ENCODE results near the gene TXLNB.

DNA sequence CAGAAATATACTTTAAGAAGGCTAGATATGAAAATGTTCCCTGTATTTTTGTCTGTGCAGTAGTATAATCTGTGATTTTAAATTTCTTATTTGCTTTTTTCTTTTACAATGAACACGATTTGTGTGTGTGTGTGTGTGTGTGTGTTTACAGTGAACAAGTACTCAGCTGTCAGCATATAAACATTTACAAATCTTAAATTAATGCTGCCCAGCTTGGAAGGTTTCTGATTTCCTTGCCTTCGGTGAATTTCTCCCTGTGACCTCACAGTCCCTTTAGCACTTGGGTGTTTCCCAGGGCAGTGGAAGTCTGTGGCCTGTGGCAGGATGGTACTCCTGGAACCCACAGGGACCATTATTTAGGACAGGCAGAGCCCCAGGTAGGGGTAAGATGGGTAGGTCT is 37.6 kb downstream of the TXLNB start:
- TF ChIP-seq CTCF (conservative IDR thresholded peaks at IDR 0.05; ENCODE audit: low read depth, low read length) (no peak), POLR2A (IDR thresholded peaks at IDR 0.05; ENCODE audit: low read depth, low read length) (no peak), USF2 (IDR thresholded peaks at IDR 0.05; ENCODE audit: low read depth, low read length) (no peak), CHD1 (IDR thresholded peaks at IDR 0.05; ENCODE audit: low read depth, low read length) (no peak), RAD21 (IDR thresholded peaks at IDR 0.05; ENCODE audit: low read length) (no peak), RCOR1 (IDR thresholded peaks at IDR 0.05; ENCODE audit: insufficient replicate concordance, low read length) (no peak), FOS (IDR thresholded peaks at IDR 0.05; ENCODE audit: low read depth, low read length) (no peak), MAZ (IDR thresholded peaks at IDR 0.05; ENCODE audit: borderline replicate concordance, low read depth, low read length) (no peak), RFX5 (IDR thresholded peaks at IDR 0.05; ENCODE audit: low read depth, low read length) (no peak), MAFK (IDR thresholded peaks at IDR 0.05; ENCODE audit: low read depth, low read length) (no peak), BHLHE40 (IDR thresholded peaks at IDR 0.05; ENCODE audit: low read depth, low read length) (no peak), CEBPB (IDR thresholded peaks at IDR 0.05; ENCODE audit: low read depth, low read length) (no peak), NFE2L2 (IDR thresholded peaks at IDR 0.05; ENCODE audit: low read depth, low read length) (no peak), MXI1 (IDR thresholded peaks at IDR 0.05; ENCODE audit: borderline replicate concordance, low read depth, low read length) (no peak)
